ENCODE data around the gene L2HGDH. TPM values are rescaled to one million over a fixed set of nuclear protein-coding genes. Genes with fewer than 3 reads are reported as not detected.

L2HGDH gene
- total RNA-seq, 6 experiments from 2014 or later: 6.1 to 11.1 (median 6.9) TPM

DNA sequence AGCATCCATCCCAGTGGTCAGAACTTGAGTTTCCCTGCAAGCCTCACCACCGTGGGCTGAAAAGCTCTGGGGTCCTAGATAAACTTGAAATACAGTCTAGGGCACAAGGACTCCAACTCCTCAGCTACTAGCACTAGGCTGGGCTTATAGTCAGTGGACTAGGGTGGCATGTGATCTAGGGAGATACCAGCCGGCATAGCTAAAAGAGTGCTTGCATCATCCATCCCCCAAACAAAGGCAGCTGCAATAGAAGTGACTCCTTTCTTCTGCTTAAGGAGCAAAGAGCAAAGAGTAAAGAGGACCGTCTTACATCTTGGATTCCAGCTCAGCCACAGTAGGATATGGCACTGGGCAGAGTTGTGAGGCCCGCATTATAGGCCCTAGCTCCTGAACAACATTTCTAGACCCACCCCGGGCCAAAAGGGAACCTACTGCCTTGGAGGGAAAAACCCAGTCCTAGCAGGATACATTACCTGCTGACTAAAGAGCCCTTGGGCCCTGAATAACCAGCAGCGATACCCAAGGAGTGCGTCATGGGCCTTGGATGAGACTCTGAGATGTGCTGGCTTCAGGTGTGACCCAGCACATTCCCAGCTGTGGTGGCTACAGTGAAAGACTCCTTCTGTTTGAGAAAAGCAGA lies 62.8 kb downstream of the L2HGDH start:
- TF ChIP-seq POLR2A (IDR thresholded peaks at IDR 0.05) (no peak), CTCF (IDR thresholded peaks at IDR 0.05) (no peak)
- intact Hi-C loops (cut with DNase I): no loop called here
- 74% methylated on average over 2 of the region's 7 CpGs for WGBS (ENCODE audit: insufficient coverage, low coverage, low lambda C conversion rate, missing lambda C conversion rate)
- no peak overlapping the region for H3K4me3 ChIP-seq
- ATAC-seq: no peak
- H3K4me1 ChIP-seq: no peaks in the 10 kb centered on the region
- no peak for DNase-seq
- no peaks in the 10 kb centered on the region for H3K27me3 ChIP-seq
- H3K36me3 ChIP-seq: peaks cover 0 to 6% (median 0%) of the 10 kb centered on the region in 4 donors
- no peaks in the 10 kb centered on the region for H3K9me3 ChIP-seq
- no peak overlapping the region for H3K27ac ChIP-seq

GRCh38 chr14:50247245-50247644 lies 64.8 kb downstream of the L2HGDH start:
- 77% methylated on average over 3 of the region's 3 CpGs for WGBS (ENCODE audit: insufficient coverage, low coverage, low lambda C conversion rate, missing lambda C conversion rate)
- no peak for TF ChIP-seq POLR2A (IDR thresholded peaks at IDR 0.05)
- no peak for TF ChIP-seq CTCF (IDR thresholded peaks at IDR 0.05)
- H3K4me3 ChIP-seq: no peak overlapping the region
- DNase-seq (no peak), ATAC-seq (no peak)
- no peak overlapping the region for H3K27ac ChIP-seq
- no peaks in the 10 kb centered on the region for H3K9me3 ChIP-seq
- no peaks in the 10 kb centered on the region for H3K4me1 ChIP-seq
- intact Hi-C loops (cut with DNase I): no loop called here
- no peaks in the 10 kb centered on the region for H3K27me3 ChIP-seq
- peaks cover 0 to 6% (median 0%) of the 10 kb centered on the region in 4 donors for H3K36me3 ChIP-seq

GRCh38 chr14:50242566-50243310 lies 69.3 kb downstream of the L2HGDH start:
- no peaks in the 10 kb centered on the region for H3K9me3 ChIP-seq
- WGBS (ENCODE audit: insufficient coverage, low coverage, low lambda C conversion rate, missing lambda C conversion rate): 92% methylated on average over 4 of the region's 5 CpGs
- peaks cover 0 to 6% (median 0%) of the 10 kb centered on the region in 4 donors for H3K36me3 ChIP-seq
- no peak overlapping the region for H3K27ac ChIP-seq
- H3K4me3 ChIP-seq: no peak overlapping the region
- DNase-seq: no peak
- no peaks in the 10 kb centered on the region for H3K27me3 ChIP-seq
- no peak for ATAC-seq
- TF ChIP-seq POLR2A (IDR thresholded peaks at IDR 0.05) (no peak), CTCF (IDR thresholded peaks at IDR 0.05) (no peak)
- H3K4me1 ChIP-seq: no peaks in the 10 kb centered on the region
- intact Hi-C loops (cut with DNase I): no loop called here

GRCh38 chr14:50242096-50242495 lies 69.9 kb downstream of the L2HGDH start:
- H3K36me3 ChIP-seq: peaks cover 0 to 6% (median 0%) of the 10 kb centered on the region in 4 donors
- 100% methylated on average over 1 of the region's 1 CpG for WGBS (ENCODE audit: insufficient coverage, low coverage, low lambda C conversion rate, missing lambda C conversion rate)
- TF ChIP-seq POLR2A (IDR thresholded peaks at IDR 0.05) (no peak), CTCF (IDR thresholded peaks at IDR 0.05) (no peak)
- H3K4me1 ChIP-seq: no peaks in the 10 kb centered on the region
- DNase-seq (no peak), ATAC-seq (no peak)
- H3K9me3 ChIP-seq: no peaks in the 10 kb centered on the region
- intact Hi-C loops (cut with DNase I): no loop called here
- no peak overlapping the region for H3K27ac ChIP-seq
- H3K4me3 ChIP-seq: no peak overlapping the region
- H3K27me3 ChIP-seq: no peaks in the 10 kb centered on the region
